ENCODE results near the gene SDSL. TPM values are rescaled to one million over a fixed set of nuclear protein-coding genes. Genes with fewer than 3 reads are reported as not detected.

Gene SDSL
- total and polyA plus RNA-seq, 2 of the 13 experiments (the other 11 are each of a cell fraction or from before 2014, with no cell fraction given) = 1.2 to 1.7 TPM

DNA sequence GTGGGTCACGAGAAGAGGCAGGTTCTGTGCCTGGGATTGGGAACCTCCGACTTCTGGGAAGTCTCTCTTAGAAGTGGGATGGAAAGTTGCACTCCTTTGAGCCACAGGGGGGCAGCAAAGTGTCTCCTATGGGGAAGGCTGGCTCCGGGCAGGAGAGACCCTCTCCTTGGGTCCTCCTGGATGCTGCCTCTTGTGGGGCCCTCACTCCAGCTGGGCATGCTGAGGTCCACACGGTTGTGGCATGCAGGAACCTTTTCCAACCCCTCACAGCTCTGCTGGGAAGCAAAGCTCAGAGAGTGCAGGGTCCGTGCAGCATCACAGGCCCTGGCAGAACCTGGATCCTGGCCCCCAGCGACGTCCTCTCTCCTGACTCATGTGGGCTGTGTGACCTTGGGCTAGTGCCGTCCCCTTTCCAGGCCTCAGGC is 17.4 kb downstream of the SDSL start (continued):
- TF ChIP-seq SYNCRIP (IDR thresholded peaks at IDR 0.05; ENCODE audit: insufficient read depth, low read depth, low read length) = no peak
- TF ChIP-seq, protein P1, sequence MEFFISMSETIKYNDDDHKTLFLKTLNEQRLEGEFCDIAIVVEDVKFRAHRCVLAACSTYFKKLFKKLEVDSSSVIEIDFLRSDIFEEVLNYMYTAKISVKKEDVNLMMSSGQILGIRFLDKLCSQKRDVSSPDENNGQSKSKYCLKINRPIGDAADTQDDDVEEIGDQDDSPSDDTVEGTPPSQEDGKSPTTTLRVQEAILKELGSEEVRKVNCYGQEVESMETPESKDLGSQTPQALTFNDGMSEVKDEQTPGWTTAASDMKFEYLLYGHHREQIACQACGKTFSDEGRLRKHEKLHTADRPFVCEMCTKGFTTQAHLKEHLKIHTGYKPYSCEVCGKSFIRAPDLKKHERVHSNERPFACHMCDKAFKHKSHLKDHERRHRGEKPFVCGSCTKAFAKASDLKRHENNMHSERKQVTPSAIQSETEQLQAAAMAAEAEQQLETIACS (CRISPR knock-in tag; IDR thresholded peaks at IDR 0.05) = no peak
- TF ChIP-seq, protein P2, sequence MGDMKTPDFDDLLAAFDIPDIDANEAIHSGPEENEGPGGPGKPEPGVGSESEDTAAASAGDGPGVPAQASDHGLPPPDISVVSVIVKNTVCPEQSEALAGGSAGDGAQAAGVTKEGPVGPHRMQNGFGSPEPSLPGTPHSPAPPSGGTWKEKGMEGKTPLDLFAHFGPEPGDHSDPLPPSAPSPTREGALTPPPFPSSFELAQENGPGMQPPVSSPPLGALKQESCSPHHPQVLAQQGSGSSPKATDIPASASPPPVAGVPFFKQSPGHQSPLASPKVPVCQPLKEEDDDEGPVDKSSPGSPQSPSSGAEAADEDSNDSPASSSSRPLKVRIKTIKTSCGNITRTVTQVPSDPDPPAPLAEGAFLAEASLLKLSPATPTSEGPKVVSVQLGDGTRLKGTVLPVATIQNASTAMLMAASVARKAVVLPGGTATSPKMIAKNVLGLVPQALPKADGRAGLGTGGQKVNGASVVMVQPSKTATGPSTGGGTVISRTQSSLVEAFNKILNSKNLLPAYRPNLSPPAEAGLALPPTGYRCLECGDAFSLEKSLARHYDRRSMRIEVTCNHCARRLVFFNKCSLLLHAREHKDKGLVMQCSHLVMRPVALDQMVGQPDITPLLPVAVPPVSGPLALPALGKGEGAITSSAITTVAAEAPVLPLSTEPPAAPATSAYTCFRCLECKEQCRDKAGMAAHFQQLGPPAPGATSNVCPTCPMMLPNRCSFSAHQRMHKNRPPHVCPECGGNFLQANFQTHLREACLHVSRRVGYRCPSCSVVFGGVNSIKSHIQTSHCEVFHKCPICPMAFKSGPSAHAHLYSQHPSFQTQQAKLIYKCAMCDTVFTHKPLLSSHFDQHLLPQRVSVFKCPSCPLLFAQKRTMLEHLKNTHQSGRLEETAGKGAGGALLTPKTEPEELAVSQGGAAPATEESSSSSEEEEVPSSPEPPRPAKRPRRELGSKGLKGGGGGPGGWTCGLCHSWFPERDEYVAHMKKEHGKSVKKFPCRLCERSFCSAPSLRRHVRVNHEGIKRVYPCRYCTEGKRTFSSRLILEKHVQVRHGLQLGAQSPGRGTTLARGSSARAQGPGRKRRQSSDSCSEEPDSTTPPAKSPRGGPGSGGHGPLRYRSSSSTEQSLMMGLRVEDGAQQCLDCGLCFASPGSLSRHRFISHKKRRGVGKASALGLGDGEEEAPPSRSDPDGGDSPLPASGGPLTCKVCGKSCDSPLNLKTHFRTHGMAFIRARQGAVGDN (CRISPR knock-in tag; IDR thresholded peaks at IDR 0.05) = peak; percentile 62
- TF ChIP-seq ZBTB7B (CRISPR knock-in tag; IDR thresholded peaks at IDR 0.05) = 0 out of 2 replicates have a peak, but pooled peaks have one; percentile 26
- TF ChIP-seq CERS6 (CRISPR knock-in tag; IDR thresholded peaks at IDR 0.05) = no peak
- TF ChIP-seq KDM3A (CRISPR knock-in tag; IDR thresholded peaks at IDR 0.05; ENCODE audit: low read depth) = 0 out of 2 replicates have a peak, but pooled peaks have one; percentile 23
- TF ChIP-seq RXRB (CRISPR knock-in tag; IDR thresholded peaks at IDR 0.05; ENCODE audit: borderline replicate concordance) = no peak
- TF ChIP-seq NFIB (CRISPR knock-in tag; IDR thresholded peaks at IDR 0.05; ENCODE audit: borderline replicate concordance) = no peak
- no peak for TF ChIP-seq CBX2 (IDR thresholded peaks at IDR 0.05; ENCODE audit: low read depth, low read length)
- no peak for TF ChIP-seq CBX2 (CRISPR knock-in tag; IDR thresholded peaks at IDR 0.05; ENCODE audit: low read depth)
- no peak for TF ChIP-seq YEATS2 (CRISPR knock-in tag; IDR thresholded peaks at IDR 0.05; ENCODE audit: borderline replicate concordance)
- TF ChIP-seq, protein P3, sequence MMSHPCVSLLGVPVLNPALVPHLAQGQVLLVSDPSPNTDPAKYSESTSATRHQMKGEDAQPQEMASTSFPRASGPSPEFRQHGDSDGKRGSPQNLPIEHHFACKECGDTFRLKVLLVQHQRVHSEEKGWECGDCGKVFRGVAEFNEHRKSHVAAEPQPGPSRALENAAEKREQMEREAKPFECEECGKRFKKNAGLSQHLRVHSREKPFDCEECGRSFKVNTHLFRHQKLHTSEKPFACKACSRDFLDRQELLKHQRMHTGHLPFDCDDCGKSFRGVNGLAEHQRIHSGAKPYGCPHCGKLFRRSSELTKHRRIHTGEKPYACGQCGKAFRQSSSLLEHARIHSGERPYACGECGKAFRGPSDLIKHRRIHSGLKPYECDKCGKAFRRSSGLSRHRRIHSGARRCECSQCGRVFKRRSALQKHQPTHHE (CRISPR knock-in tag; IDR thresholded peaks at IDR 0.05; ENCODE audit: borderline replicate concordance) = no peak
- TF ChIP-seq, protein P4, sequence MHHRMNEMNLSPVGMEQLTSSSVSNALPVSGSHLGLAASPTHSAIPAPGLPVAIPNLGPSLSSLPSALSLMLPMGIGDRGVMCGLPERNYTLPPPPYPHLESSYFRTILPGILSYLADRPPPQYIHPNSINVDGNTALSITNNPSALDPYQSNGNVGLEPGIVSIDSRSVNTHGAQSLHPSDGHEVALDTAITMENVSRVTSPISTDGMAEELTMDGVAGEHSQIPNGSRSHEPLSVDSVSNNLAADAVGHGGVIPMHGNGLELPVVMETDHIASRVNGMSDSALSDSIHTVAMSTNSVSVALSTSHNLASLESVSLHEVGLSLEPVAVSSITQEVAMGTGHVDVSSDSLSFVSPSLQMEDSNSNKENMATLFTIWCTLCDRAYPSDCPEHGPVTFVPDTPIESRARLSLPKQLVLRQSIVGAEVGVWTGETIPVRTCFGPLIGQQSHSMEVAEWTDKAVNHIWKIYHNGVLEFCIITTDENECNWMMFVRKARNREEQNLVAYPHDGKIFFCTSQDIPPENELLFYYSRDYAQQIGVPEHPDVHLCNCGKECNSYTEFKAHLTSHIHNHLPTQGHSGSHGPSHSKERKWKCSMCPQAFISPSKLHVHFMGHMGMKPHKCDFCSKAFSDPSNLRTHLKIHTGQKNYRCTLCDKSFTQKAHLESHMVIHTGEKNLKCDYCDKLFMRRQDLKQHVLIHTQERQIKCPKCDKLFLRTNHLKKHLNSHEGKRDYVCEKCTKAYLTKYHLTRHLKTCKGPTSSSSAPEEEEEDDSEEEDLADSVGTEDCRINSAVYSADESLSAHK (CRISPR knock-in tag; IDR thresholded peaks at IDR 0.05; ENCODE audit: borderline replicate concordance) = no peak
- TF ChIP-seq SIN3A (IDR thresholded peaks at IDR 0.05; ENCODE audit: borderline replicate concordance, low read depth, low read length) = no peak
- TF ChIP-seq, protein P5, sequence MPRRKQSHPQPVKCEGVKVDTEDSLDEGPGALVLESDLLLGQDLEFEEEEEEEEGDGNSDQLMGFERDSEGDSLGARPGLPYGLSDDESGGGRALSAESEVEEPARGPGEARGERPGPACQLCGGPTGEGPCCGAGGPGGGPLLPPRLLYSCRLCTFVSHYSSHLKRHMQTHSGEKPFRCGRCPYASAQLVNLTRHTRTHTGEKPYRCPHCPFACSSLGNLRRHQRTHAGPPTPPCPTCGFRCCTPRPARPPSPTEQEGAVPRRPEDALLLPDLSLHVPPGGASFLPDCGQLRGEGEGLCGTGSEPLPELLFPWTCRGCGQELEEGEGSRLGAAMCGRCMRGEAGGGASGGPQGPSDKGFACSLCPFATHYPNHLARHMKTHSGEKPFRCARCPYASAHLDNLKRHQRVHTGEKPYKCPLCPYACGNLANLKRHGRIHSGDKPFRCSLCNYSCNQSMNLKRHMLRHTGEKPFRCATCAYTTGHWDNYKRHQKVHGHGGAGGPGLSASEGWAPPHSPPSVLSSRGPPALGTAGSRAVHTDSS (CRISPR knock-in tag; conservative IDR thresholded peaks at IDR 0.05) = no peak
